GM23338 (cell line): Measurements from ENCODE around the gene SYT14.

Experiments
- CREB1 ChIP-seq: fragments of 250-450 bp; sonication (Bioruptor Pico); IDR thresholded peaks from 2 replicates; pipeline ENCODE4 v1.5.0; 2020; ENCODE audit warnings: low read depth, mild to moderate bottlenecking, moderate library complexity
- EZH2 ChIP-seq: fragments of 200-600 bp; sonication (generic); IDR thresholded peaks from one replicate; pipeline ENCODE4 v1.8.0; 2017; ENCODE audit warnings: antibody characterized with exemption, mild to moderate bottlenecking, low read depth; ENCODE audit not compliant: unreplicated experiment
- EZH2phosphoT487 ChIP-seq: fragments of 200-600 bp; sonication (generic); IDR thresholded peaks from one replicate; pipeline ENCODE4 v1.8.1; 2018; ENCODE audit warnings: antibody characterized with exemption; ENCODE audit not compliant: unreplicated experiment
- JUNB ChIP-seq: IDR thresholded peaks from one replicate; pipeline ENCODE4 v1.6.1; 2016; ENCODE audit warnings: antibody characterized with exemption; ENCODE audit not compliant: unreplicated experiment
- POLR2AphosphoS5 ChIP-seq: IDR thresholded peaks from 2 replicates; pipeline ENCODE4 v1.6.1; 2016; ENCODE audit warnings: antibody characterized with exemption, low read depth
- TF ChIP-seq, protein P1 (sequence below), 2 experiments: fragments of 200-600 bp in 1 of 2; sonication (generic) in 1 of 2; conservative IDR thresholded peaks; 2 replicates each; pipeline versions ENCODE4 v1.5.1 to v1.6.1; 2016 to 2017; ENCODE audit warnings: antibody characterized with exemption in 2 of 2, low read depth in 2 of 2, mild to moderate bottlenecking in 2 of 2, moderate library complexity in 1 of 2
- TF ChIP-seq, protein P2 (sequence below): IDR thresholded peaks from one replicate; pipeline ENCODE4 v1.6.1; 2018; ENCODE audit warnings: antibody characterized with exemption; ENCODE audit not compliant: unreplicated experiment

DNA sequence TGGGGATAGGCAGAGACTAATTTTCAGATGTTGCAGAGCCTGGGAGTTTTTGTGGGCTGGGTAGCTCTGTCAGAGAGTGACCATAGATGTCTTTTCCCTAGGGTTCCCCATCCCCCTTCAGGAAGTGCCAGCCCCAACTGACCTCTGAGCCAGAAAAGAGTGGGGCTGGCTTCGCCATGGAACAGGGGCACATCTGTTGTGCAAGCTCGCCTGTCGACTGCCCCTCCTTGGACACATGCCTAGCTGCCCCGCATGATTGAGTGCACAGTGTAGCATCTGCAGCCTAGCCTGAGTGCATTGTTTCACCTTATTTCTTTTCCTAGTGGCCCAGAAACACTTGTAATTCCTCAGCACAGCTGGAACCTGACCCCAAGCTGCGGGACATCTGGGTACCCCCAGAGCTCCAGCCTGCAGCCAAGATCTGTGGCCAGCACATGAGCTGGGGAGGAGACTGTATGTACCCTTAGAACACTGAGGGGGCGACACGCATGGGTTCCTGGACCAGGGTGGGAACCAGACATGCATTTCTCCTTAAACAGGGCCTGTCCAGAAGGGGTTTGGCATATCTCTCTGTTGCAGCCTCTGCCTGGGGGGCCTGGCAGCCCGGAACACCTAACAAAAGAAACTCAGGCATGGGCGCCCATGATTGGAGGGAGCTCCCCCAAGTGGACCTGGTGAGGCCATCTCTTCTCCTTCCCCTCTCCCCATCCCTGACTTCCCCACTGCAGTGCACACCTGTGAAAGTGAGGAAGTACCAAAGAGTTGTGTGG is 55.2 kb downstream of the SYT14 start:
- TF ChIP-seq, protein P1, sequence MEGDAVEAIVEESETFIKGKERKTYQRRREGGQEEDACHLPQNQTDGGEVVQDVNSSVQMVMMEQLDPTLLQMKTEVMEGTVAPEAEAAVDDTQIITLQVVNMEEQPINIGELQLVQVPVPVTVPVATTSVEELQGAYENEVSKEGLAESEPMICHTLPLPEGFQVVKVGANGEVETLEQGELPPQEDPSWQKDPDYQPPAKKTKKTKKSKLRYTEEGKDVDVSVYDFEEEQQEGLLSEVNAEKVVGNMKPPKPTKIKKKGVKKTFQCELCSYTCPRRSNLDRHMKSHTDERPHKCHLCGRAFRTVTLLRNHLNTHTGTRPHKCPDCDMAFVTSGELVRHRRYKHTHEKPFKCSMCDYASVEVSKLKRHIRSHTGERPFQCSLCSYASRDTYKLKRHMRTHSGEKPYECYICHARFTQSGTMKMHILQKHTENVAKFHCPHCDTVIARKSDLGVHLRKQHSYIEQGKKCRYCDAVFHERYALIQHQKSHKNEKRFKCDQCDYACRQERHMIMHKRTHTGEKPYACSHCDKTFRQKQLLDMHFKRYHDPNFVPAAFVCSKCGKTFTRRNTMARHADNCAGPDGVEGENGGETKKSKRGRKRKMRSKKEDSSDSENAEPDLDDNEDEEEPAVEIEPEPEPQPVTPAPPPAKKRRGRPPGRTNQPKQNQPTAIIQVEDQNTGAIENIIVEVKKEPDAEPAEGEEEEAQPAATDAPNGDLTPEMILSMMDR (conservative IDR thresholded peaks at IDR 0.05; ENCODE audit: low read depth in 2 of 2): no peak
- TF ChIP-seq CREB1: no peak
- TF ChIP-seq EZH2phosphoT487: no peak
- TF ChIP-seq POLR2AphosphoS5: no peak
- TF ChIP-seq, protein P2, sequence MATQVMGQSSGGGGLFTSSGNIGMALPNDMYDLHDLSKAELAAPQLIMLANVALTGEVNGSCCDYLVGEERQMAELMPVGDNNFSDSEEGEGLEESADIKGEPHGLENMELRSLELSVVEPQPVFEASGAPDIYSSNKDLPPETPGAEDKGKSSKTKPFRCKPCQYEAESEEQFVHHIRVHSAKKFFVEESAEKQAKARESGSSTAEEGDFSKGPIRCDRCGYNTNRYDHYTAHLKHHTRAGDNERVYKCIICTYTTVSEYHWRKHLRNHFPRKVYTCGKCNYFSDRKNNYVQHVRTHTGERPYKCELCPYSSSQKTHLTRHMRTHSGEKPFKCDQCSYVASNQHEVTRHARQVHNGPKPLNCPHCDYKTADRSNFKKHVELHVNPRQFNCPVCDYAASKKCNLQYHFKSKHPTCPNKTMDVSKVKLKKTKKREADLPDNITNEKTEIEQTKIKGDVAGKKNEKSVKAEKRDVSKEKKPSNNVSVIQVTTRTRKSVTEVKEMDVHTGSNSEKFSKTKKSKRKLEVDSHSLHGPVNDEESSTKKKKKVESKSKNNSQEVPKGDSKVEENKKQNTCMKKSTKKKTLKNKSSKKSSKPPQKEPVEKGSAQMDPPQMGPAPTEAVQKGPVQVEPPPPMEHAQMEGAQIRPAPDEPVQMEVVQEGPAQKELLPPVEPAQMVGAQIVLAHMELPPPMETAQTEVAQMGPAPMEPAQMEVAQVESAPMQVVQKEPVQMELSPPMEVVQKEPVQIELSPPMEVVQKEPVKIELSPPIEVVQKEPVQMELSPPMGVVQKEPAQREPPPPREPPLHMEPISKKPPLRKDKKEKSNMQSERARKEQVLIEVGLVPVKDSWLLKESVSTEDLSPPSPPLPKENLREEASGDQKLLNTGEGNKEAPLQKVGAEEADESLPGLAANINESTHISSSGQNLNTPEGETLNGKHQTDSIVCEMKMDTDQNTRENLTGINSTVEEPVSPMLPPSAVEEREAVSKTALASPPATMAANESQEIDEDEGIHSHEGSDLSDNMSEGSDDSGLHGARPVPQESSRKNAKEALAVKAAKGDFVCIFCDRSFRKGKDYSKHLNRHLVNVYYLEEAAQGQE: no peak
- TF ChIP-seq JUNB: no peak
- TF ChIP-seq EZH2: no peak
